Peyer's patch (tissue), 4 donors: ENCODE data around the gene DHRS3.

Experiments used
- POLR2A ChIP-seq, 2 donors: fragments of 450-650 bp; IDR thresholded peaks; one replicate each; pipeline ENCODE4 v1.5.1; 2017; ENCODE audit warnings: antibody characterized with exemption in 2 of 2, mild to moderate bottlenecking in 2 of 2, moderate library complexity in 2 of 2
- TF ChIP-seq, protein P1 (sequence below), 6 experiments: fragments of 450-650 bp in 4 of 6; fragments of 200-600 bp in 2 of 6; sonication (generic) in 1 of 6; IDR thresholded peaks; one replicate each; pipeline ENCODE4 v1.5.1; 2017 to 2019; ENCODE audit warnings: antibody characterized with exemption in 6 of 6, mild to moderate bottlenecking in 3 of 6, moderate library complexity in 1 of 6

DNA sequence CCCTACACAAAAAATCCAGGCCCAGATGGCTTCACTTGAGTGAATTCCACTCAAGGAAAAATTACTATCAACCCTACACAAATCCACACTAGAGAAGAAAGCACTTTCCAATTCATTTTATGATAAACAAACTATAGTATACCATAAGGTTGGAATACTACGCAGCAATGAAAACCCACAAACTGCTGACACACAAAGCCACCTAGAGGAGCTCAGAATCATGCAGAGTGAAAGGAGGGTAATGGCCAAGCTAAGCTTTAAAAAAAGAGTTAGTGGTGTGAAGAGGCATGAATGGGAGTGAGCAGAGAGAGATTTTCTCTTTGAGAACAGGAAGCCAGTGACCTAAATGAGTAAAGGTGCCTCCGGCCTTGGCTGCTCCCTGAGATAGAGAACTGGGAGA lies 93.7 kb downstream of the DHRS3 start:
- TF ChIP-seq, protein P1, sequence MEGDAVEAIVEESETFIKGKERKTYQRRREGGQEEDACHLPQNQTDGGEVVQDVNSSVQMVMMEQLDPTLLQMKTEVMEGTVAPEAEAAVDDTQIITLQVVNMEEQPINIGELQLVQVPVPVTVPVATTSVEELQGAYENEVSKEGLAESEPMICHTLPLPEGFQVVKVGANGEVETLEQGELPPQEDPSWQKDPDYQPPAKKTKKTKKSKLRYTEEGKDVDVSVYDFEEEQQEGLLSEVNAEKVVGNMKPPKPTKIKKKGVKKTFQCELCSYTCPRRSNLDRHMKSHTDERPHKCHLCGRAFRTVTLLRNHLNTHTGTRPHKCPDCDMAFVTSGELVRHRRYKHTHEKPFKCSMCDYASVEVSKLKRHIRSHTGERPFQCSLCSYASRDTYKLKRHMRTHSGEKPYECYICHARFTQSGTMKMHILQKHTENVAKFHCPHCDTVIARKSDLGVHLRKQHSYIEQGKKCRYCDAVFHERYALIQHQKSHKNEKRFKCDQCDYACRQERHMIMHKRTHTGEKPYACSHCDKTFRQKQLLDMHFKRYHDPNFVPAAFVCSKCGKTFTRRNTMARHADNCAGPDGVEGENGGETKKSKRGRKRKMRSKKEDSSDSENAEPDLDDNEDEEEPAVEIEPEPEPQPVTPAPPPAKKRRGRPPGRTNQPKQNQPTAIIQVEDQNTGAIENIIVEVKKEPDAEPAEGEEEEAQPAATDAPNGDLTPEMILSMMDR (IDR thresholded peaks at IDR 0.05) = no peak
- no peak for TF ChIP-seq POLR2A (IDR thresholded peaks at IDR 0.05)
